ENCODE data around the gene RAB4B.
A peak's percentile ranks its signal among the peaks of the same experiment; 100 is the strongest.
"Not testable (repeated sequence)": the region's sequence is repeated elsewhere in the genome, so short reads cannot be mapped to it uniquely, and the experiment has no call there.

Gene RAB4B, protein sequence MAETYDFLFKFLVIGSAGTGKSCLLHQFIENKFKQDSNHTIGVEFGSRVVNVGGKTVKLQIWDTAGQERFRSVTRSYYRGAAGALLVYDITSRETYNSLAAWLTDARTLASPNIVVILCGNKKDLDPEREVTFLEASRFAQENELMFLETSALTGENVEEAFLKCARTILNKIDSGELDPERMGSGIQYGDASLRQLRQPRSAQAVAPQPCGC

DNA sequence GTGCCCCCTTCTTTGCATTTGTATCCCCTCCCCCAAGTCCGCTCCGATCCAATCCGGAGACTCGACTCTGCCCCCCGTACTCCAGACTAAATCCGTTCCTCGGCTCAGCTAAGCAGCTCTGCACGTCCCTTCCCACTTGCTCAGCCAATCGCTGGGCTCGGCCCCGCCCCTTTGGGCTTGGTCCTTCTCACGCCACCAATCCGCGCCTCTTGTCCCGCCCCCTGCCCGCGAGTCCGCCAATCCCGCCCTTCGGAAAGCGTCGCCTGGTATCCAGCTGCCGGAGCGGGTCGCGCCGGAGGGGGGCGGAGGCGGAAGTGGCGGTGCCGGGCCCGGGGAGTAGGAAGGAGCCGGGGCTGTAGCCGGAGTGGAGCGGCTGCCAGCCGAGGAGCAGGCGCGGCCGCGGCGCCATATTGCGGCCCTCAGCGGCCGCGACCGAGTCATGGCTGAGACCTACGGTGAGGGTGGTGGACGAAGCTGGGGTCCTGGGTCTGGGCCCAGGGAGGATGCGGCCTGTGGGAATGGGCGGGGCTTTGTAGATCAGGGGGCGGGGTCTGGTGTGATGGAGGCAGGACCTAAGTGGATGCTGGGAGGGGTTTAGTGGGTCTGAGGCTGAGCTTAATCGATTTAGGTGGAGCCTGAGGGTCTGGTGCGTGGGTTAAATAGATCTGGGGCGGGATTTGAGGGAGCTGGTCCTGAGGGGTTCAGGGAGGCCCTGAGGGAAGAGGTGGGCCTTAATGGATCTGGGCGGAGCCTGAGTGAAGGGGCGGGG, at the start of gene RAB4B:
Gene RAB4B, plus strand, starts transcription at position 311 of the 769 bp plus-strand sequence. Its CDS starts 129 bp downstream, at position 440.
- DNase-seq: peak; percentile 100

DNA sequence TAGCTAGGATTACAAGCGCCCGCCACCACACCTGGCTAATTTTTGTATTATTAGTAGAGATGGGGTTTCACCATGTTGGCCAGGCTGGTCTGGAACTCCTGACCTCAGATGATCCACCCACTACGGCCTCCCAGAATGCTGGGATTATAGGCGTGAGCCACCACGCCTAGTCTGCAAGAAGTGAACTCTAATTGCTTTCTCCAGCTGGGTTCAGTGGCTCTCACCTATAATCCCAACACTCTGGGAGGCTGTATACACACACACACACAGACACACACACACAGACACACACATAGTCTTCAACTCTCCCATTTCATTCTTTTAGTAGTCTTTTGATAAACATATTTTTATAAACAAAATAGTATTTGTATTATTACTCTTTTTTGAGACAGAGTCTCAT, 48.0 kb upstream of the RAB4B start:
- not testable (repeated sequence) for DNase-seq

DNA sequence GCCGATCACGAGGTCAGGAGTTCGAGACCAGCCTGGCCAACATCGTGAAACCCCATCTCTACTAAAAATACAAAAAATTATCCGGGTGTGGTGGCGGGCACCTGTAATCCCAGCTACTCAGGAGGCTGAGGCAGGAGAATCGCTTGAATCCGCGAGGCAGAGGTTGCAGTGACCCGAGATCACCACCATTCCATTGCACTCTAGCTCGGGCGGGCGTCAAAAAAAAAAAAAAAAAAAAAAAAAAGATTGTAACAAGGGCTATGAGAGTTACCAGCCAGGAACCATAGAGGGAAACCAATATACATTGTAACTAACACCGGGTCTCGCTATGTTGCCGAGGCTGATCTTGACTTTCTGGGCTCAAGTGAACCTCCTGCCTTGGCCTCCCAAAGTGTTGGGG, 45.7 kb upstream of the RAB4B start:
- DNase-seq: not testable (repeated sequence)

DNA sequence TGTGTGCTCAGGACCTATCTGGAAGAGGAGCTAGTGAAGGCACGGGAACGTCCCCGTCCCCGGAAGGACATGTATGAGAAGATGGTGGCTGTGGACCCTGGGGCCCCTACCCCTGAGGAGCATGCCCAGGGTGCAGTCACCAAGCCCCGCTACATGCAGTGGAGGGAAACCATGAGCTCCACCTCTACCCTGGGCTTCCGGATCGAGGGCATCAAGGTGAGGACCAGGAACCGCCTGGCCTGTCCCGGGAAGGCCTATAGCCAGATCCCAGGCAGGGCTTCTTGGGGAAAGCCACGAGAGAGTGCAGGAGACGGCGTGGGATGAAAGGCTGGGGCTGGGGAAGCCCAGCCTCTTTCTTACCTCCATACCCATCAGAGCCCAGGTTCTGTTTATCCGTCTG, 44.9 kb upstream of the RAB4B start:
- no peak for DNase-seq

DNA sequence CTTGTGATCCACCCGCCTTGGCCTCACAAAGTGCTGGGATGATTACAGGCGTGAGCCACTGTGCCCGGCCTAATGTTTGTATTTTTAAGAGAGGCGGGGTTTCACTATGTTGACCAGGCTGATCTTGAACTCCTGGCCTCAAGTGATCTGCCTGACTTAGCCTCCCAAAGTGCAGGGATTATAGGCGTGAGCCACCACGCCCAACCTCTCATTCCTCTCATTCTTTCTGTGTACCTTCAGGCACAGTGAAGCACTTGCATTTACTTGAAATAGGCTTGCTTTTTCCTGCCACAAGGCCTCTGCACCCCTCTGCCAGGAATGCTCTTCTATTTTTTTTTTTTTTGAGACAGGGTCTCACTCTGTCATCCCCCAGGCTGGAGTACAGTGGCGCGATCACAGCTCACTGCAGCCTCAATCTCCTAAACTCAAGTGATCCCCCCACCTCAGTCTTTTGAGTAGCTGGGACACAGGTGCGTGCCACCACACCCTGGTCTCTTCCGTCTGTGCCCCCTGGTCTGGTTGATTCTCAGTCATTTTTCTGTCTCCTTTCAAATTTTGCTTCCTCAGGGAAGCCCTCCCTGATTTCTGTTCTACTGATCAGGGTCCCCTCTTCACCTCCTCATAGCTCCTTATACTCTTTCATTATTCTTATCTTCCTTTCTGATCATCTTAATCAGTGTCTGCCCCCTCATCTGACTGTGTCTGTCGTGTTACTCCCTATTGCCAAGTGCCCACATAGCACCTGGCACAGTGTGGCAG, 42.9 kb upstream of the RAB4B start:
- DNase-seq: no peak

DNA sequence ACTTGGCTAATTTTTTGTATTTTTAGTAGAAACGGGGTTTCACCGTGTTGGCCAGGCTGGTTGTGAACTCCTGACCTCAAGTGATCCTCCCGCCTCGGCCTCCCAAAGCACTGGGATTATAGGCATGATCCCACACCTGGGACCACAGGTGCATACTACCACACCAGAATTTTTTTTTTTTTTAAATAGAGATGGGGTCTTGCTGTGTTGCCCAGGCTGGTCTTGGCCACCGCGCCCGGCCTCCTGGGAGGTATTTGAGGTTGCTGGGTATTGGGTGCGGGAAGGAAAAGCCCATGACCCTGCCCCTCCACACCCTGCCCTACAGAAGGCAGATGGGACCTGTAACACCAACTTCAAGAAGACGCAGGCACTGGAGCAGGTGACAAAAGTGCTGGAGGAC, 41.4 kb upstream of the RAB4B start:
- no peak for DNase-seq

DNA sequence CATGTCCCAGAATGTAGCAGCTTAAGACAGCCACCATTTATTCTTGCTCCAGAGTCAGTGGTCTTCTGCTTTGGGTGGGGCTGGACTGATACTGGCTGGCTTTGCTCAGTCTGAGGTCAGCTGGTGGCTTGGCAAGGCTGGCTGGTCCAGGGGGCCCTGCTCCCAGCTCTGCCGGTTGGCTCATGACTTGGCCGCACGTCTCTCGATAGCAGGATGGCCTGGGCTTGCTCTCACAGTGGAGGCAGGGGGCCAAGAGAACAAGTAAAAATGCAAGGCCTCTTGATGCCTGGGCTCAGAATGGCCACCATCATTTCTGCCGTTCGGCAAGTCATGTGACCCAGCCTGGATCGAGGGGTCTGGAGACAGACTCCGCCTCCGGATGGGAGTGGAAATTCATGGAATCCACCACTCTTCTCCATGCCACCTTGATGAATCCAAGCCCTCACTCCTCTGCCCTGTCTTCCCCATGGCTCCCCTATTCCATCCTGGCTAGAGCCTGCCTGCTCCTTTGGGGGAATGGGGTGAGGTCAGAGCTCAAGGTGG, 40.9 kb upstream of the RAB4B start:
- DNase-seq: no peak

DNA sequence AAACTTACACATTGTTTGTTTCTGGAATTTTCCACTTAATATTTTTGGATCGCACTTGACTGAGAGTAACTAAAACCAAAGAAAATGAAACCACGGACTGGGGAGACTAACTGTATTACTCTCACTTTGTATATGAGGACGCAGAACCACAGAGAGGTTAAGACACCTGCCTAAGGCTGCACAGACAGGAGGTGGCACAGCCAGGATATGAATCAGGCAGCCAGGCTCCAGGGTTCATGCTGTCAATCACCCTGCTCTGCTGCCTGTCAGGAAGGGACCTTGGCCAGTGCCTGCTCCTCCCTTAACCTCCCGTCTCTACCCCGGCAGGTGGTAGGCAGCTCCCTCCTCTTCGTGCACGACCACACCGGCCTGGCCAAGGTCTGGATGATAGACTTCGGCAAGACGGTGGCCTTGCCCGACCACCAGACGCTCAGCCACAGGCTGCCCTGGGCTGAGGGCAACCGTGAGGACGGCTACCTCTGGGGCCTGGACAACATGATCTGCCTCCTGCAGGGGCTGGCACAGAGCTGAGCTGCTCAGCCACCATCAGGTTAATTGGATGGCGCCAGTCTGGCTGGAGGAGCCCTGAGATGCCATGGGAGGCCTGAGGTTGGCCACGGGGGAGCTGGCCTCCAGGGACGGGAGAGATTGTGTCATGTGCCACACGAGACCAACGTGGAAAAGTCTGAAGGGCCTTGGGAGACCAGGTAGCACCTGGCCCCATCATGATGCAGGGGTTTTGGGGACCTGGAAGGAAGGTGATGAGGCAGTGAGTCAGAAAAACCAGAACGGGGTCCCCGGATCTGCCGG, 38.8 kb upstream of the RAB4B start:
- DNase-seq: no peak

DNA sequence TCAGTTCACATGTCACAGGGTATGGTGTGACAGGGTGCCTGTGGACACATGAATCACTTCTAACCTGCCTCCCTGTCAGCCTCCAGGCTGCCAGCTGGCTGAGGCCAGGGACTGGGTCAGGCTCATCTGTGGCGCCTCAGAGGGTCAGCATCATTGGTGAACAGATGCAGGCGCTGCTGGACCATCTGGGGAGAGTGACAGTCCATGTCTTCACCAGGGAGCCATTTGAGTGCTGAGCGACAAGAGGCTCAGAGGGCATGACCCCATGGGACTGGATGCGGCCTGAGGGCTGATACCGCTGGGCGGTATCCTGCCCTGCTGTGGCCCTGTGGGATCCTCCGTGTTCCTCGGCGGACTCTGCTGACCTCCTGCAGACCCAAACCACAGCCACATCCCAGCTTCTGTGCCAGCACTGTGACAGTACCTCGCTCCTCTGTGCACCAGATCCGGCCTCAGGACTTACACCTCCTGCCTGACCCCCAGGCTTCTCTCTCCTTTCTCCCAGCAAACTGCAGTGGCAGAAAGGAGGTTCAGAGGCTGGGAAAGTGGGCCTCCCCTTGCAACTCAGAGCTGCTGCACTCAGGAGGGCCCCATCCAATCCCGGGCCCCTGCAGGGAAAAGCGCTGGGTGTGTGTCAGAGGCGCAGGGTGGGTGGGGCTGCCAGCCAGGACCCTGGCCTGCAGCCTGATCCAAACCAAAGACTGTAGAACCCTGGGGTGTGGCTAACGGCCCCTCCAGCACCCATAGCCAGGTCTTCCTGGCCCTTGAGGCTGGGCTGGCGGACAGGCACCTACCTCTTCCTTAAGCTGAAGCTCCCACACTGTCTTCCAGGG, 38.0 kb upstream of the RAB4B start:
- no peak for DNase-seq

DNA sequence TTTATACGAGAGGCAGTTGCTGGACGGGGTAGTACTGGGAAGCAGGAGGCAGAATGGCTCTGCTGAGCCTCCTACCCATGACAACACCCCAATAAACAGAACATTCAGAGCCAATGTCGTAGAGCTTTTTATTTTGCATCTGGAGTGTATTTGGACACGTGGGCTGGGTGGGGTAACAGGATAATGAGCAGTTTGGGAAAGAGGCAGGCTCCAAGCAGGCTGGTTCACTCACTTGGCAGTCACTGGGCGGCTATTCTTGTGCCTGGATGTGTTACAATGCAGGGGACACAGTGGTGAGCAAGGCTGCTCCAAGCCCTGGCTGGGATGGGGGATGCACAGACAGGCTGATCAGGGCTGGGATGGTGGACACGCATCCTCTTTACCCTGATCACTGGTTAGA, 37.3 kb upstream of the RAB4B start:
- no peak for DNase-seq

DNA sequence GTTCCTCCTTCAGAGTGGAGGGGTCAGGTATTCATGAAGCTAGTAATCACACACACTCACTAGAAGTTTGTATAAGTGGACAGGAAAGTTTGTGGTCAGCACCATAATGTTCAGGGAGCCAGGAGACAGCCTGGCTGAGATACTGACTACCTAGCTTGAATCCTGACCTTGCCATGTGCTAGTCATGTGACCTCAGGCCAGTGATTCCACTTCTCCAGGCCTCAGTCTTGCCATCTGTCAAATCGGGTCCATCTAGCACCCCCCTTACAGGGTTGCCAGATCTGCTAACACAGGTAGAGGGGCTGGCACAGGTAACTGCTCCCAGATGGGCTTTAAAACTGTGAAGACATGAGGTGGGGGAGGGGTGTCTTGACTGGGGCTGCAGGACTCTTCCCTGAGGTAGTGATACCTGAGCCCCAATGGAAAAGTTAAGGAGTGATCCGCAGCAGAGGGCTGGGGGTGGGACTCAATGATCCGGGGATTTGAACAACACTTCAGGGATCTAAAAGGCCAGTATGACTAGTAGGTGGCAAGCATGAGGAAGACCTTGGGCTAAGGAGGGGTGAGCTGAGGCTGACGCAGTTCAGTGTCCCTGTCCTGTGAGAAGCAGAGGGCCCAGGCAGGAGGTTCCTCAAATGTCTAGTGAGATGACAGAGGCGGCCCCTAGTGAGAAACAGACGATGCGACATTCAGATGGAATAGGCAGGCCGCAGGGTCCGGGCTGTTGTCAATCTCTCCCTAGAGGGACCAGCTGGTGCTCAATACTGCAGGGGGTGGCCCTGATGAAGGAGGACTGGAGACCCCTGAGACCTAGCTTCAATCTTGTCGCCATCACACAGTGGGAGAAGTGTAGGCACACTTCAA, 36.3 kb upstream of the RAB4B start:
- no peak for DNase-seq

DNA sequence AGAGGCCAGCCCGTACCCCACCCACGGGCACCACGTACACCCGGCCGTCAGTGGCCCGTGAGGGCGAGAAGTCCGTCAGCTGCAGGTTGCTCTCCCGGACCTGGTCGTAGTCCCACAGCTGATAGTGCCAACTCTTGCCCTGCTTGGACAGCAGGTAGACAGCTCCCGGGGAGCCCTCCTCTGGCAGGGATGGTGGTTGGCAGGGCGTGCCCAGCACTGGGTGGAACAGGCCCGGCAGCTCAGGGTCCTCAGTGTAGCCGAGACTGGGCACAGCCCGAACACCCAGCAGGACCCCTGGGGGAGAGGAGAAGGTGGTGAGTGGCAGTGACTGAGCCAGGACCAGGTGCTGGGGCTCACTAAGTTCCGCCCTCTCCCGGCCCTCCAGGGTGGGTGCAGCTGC, 35.6 kb upstream of the RAB4B start:
- DNase-seq: no peak

DNA sequence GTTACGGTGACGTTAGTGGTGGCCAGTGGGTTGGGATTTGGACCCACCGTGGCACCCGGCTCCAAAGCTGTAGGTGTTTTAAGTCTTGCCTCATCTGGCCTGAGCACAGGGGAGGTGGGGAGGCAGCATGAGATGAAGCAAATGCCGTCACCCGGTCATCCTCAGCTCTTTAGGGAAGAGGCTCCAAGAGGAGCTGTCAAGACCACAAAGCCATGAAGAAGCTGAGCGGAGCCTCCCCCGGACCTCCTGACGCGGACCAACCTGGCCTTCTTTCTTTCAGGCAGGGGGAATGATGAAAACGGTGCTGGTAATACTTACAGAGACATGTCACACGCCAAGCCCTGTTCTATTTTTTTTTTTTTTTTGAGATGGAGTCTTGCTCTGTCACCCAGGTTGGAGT, 35.2 kb upstream of the RAB4B start:
- DNase-seq: no peak

DNA sequence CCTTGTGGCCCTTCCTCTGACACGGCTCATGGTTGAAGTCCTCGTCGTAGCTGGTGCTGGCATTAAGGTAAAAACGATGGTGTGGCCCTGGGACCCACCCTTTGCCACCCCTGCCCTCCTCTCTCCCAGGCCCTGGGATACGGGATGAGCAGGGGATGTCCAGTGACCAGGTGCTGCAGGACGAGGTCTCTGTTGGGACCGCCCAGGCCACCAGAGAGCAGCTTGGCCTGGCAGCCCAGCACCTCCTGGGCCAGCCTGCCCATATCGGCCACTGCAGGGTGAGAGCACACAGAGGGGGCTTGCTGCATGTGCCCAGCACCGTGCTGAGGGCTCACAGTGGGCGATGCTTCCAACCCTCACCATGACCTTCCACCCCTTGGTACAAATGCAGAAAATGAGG, 34.1 kb upstream of the RAB4B start:
- DNase-seq: no peak

DNA sequence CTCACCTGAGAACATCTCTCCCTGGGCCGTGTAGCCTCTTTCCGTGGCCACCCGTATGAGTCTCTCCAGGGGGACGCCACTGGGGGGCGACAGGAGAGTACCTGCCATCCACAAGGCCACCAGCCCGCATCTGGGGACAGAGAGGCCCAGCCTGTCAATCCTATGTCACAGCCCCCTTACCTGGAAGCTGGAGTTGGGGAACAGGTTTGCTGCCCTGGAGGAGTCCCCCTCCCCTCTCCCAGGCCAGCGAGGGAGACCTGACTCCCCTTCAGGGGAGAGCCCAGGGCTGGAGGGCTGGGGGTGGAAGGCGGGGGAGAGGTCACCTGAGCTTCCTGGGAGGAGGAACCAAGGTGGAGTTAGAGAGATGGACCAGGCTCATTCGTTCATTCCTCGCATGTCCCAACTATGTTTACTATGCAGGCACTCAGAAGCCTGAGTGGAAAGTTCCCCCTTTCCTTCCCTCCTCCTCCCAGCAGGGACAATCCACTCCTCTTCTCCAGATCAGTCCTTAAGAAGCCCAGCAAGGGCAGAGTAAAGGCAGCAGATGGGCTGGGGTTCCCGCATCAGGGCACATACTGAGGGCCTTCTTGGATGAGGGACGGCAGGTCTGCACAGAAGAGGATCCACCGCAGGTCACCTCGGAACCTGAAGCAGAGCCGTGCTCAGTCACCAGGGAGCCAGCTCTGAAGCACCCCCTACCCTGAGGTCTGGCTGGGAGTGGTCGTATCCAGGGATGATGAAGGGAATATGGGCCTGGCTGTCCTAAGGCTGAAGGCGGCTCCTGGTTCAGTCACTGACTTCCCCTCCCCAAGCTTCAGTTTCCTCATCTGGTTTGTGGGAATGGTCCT, 33.3 kb upstream of the RAB4B start:
- peak in 1 of 2 experiments; percentile 49 for DNase-seq

DNA sequence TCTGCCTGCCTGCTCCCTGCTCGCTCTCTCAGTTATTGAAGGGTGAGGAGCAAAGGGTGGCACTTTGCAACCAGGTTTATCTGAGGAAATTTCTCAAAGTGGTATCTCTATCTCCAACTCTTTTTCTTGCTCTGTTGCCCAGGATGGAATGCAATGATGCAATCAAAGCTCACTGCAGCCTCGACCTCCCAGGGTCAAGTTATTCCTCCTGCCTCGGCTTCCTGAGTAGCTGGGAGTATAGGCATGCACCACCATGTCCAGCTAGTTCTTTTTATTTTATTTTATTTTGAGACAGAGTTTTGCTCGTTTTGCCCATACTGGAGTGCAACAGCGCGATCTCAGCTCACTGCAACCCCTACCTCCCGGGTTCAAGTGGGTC, 32.7 kb upstream of the RAB4B start:
- no peak for DNase-seq

DNA sequence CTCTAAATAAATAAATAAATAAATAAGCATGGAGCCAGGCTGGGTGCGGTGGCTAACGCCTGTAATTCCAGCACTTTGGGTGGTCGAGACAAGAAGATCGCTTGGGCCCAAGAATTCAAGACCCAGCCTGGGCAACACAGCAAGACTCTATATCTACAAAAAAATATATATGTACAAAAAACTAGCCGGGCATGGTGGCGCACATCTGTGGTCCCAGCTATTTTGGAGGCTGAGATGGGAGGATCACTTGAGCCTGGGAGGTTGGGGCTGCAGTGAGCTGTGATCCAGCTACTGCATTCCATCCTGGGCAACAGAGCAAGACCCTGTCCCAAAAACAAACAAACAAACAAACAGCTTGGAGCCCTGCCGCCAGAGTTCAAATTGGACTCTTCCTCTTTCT, 30.5 kb upstream of the RAB4B start:
- no peak for DNase-seq

DNA sequence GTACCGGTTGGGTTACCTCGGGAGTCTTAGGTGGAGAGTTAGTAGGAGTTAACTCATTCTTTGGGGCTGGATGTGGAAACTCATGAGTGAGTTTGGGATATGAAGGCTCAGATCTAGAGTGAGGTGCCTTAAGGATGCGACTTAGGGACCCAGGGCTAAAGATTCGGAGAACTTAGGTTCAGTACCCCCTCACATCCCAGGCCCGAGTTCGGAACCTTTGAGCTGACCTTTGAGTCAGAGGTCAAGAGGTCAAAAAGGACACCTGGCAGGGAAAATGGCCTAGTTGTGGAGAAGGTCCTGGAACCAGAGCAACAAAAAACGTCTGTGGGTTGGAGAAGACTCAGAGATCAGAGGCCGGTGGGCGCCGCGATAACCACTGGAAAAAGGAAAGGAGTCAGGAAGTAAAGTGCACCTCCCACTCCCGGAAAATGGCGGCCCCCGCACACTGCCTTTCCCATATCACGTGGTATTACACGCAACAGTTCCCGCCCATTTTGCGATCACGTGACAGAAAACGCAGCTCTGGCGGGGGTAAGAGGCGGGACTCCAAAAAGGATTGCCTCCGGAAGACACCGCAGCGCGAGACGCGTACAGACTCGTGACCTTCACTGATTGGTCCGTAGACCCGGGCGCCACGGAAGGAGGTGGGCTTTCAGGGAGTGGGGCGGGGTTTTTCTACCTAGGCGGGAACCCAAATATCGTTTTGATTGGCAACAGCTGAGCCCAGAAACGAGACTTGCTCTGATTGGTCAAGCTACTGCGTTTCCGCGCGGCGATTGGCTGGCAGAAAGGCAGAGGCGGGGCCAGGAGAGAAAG, 27.8 kb upstream of the RAB4B start, which contains the start of gene ACTMAP:
Gene ACTMAP, minus strand, starts transcription at position 420 of the 816 bp plus-strand sequence. CDS start 674 bp downstream, outside the sequence.
- DNase-seq: peak; percentile 100
